Hepatocyte (in vitro differentiated cells): ENCODE measurements around the gene TMEM50A. TPM values are rescaled to one million over a fixed set of nuclear protein-coding genes. Genes with fewer than 3 reads are reported as not detected.
"Not testable (repeated sequence)": the region's sequence is repeated elsewhere in the genome, so short reads cannot be mapped to it uniquely, and the experiment has no call there.

ENCODE experiments used
- DNase-seq: peaks from one replicate; pipeline ENCODE4 v3.0.0-alpha.2; 2016; ENCODE audit warnings: low spot score
- H2AFZ ChIP-seq: fragments of 200-600 bp; sonication (generic); 2 replicates; pipeline ENCODE4 v1.6.0; 2016; ENCODE audit warnings: antibody characterized with exemption, mild to moderate bottlenecking
- H3K27ac ChIP-seq: fragments of 200-600 bp; sonication (generic); 2 replicates; pipeline ENCODE4 v1.5.1; 2016; ENCODE audit warnings: mild to moderate bottlenecking
- H3K27me3 ChIP-seq: fragments of 200-600 bp; sonication (generic); 2 replicates; pipeline ENCODE4 v1.6.1; 2016
- H3K36me3 ChIP-seq: fragments of 200-600 bp; sonication (generic); replicated peaks from 2 replicates; pipeline ENCODE4 v1.5.1; 2016; ENCODE audit warnings: low read depth; ENCODE audit not compliant: insufficient read depth
- H3K4me1 ChIP-seq: fragments of 200-600 bp; sonication (generic); 2 replicates; pipeline ENCODE4 v1.5.1; 2016; ENCODE audit warnings: mild to moderate bottlenecking, moderate library complexity; ENCODE audit not compliant: insufficient read depth
- H3K4me2 ChIP-seq: fragments of 200-600 bp; sonication (generic); 2 replicates; pipeline ENCODE4 v1.6.0; 2016
- H3K4me3 ChIP-seq: fragments of 200-600 bp; sonication (generic); 2 replicates; pipeline ENCODE4 v1.5.1; 2016; ENCODE audit warnings: mild to moderate bottlenecking
- H3K79me2 ChIP-seq: fragments of 200-600 bp; sonication (generic); 2 replicates; pipeline ENCODE4 v1.6.0; 2017; ENCODE audit warnings: mild to moderate bottlenecking
- H3K9me2 ChIP-seq: fragments of 200-600 bp; sonication (generic); replicated peaks from 2 replicates; pipeline ENCODE4 v1.6.0; 2017; ENCODE audit warnings: mild to moderate bottlenecking; ENCODE audit not compliant: insufficient read depth
- H3K9me3 ChIP-seq: fragments of 200-600 bp; sonication (generic); 2 replicates; pipeline ENCODE4 v1.5.1; 2016; ENCODE audit warnings: low read depth, mild to moderate bottlenecking
- H4K20me1 ChIP-seq: fragments of 200-600 bp; sonication (generic); 2 replicates; pipeline ENCODE4 v1.6.0; 2016; ENCODE audit warnings: mild to moderate bottlenecking; ENCODE audit not compliant: insufficient read depth, poor library complexity, severe bottlenecking
- EZH2 ChIP-seq: fragments of 200-600 bp; sonication (generic); IDR thresholded peaks from 2 replicates; pipeline ENCODE4 v1.6.1; 2016; ENCODE audit warnings: antibody characterized with exemption, mild to moderate bottlenecking, borderline replicate concordance
- EZH2phosphoT487 ChIP-seq: fragments of 200-600 bp; sonication (generic); IDR thresholded peaks from one replicate; pipeline ENCODE4 v1.6.1; 2018; ENCODE audit warnings: antibody characterized with exemption, mild to moderate bottlenecking, low read depth, moderate library complexity; ENCODE audit not compliant: unreplicated experiment, severe bottlenecking
- WGBS: methylation state at CpG from one replicate; pipeline ENCODE4 v1.1.6; 2016; ENCODE audit warnings: low lambda C conversion rate; ENCODE audit errors: missing lambda C conversion rate; 5-methylcytosine and 5-hydroxymethylcytosine counted together
- polyA plus RNA-seq: library from polyadenylated mRNA; unstranded; fragments of >200 nt; fragmentation: Nextera tagmentation; extraction: Ambion mirVana; gene quantifications from 2 replicates; pipeline ENCODE4 v1.2.1, GENCODE V29; 2016
- total RNA-seq: library from RNA; depleted of rRNA; stranded (reverse); fragments of >200 nt; gene quantifications from 2 replicates; pipeline ENCODE4 v1.2.3, GENCODE V29; 2014
- TF ChIP-seq, protein P1 (sequence below): fragments of 200-600 bp; sonication (generic); IDR thresholded peaks from 2 replicates; pipeline ENCODE4 v1.5.1; 2016; ENCODE audit warnings: antibody characterized with exemption, mild to moderate bottlenecking; ENCODE audit not compliant: poor library complexity

Gene TMEM50A
- total and polyA plus RNA-seq, 2 experiments from 2014 or later: 98.2 to 151 TPM

DNA sequence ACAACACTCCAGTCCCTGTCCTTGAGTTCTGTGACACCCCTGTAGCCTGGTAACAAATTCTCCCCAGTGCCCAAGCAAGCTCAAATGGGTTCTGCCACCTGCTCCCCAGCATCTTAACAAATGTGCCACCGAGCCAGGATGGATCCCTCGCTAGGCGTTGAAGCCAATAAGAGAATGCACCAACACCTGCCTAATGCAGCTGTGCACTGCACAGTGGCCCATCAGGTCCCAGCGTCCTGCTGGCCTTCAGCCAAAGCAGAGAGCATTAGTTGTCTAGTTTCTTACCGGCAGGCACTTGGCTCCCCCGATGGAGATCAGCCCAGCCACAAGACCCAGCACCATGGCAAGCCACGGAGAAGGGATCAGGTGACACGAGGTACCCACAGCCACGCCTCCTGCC is 50.6 kb downstream of the TMEM50A start:
- H2AFZ ChIP-seq, H3K4me2 ChIP-seq, H4K20me1 ChIP-seq, H3K79me2 ChIP-seq, H3K36me3 ChIP-seq, H3K9me2 ChIP-seq, H3K27ac ChIP-seq, DNase-seq, H3K27me3 ChIP-seq, H3K4me1 ChIP-seq, H3K9me3 ChIP-seq, H3K4me3 ChIP-seq: not testable (repeated sequence)
- 77% methylated on average over 9 of the region's 9 CpGs for WGBS

DNA sequence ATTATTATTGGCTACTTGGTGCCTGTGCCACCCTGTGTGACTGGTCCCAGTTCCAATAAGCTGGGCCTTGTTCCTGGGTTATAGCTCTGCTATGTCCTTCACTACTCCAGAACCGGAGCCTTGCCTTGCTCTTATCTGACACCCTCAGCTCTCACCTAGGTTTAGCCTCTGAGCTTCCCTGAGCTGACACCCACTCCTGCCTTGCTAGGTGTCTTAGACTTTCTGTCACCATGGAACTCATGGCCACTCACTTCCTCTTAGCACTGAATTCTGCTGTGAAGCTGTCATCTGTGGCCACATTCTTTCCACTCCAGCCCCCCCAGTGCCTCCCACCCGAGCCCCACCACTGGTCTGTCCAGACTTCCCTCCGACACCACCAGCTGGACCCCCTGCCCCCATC is 51.6 kb downstream of the TMEM50A start:
- not testable (repeated sequence) for H3K4me1 ChIP-seq, H3K9me3 ChIP-seq, H3K27ac ChIP-seq, H3K36me3 ChIP-seq, DNase-seq, H3K4me3 ChIP-seq, H3K27me3 ChIP-seq, H4K20me1 ChIP-seq, H3K79me2 ChIP-seq, H3K4me2 ChIP-seq, H3K9me2 ChIP-seq, H2AFZ ChIP-seq
- WGBS: 72% methylated on average over 3 of the region's 3 CpGs

DNA sequence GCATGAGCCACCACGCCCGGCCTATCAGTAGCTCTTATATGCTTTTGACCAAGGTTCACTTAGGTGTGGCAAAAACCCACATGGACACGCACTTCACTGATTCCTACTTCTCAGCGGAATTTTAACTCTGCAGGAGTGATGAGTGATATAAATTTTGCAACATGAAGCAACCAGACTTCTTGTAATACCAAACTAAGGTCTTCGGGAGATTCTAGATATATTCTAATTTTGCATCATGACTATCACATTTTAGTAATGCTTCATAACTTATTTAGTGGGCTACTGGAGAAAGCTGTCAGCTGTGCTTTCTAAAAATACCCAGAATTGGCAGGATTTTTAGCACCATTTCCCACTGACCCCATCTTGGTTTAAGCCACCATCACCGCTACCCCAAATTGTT is 54.7 kb downstream of the TMEM50A start:
- TF ChIP-seq, protein P1, sequence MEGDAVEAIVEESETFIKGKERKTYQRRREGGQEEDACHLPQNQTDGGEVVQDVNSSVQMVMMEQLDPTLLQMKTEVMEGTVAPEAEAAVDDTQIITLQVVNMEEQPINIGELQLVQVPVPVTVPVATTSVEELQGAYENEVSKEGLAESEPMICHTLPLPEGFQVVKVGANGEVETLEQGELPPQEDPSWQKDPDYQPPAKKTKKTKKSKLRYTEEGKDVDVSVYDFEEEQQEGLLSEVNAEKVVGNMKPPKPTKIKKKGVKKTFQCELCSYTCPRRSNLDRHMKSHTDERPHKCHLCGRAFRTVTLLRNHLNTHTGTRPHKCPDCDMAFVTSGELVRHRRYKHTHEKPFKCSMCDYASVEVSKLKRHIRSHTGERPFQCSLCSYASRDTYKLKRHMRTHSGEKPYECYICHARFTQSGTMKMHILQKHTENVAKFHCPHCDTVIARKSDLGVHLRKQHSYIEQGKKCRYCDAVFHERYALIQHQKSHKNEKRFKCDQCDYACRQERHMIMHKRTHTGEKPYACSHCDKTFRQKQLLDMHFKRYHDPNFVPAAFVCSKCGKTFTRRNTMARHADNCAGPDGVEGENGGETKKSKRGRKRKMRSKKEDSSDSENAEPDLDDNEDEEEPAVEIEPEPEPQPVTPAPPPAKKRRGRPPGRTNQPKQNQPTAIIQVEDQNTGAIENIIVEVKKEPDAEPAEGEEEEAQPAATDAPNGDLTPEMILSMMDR: no peak
- TF ChIP-seq EZH2phosphoT487 (no peak), EZH2 (no peak)
- no peaks in the 10 kb centered on the region for H4K20me1 ChIP-seq
- WGBS: 88% methylated on average over 6 of the region's 6 CpGs
- no peak for DNase-seq
- H3K36me3 ChIP-seq: no peaks in the 10 kb centered on the region
- H3K4me1 ChIP-seq: no peaks in the 10 kb centered on the region
- no peaks in the 10 kb centered on the region for H3K9me2 ChIP-seq
- H3K27ac ChIP-seq: no peak overlapping the region
- H3K4me3 ChIP-seq: no peak overlapping the region
- no peaks in the 10 kb centered on the region for H3K79me2 ChIP-seq
- H3K4me2 ChIP-seq: no peak overlapping the region
- H3K9me3 ChIP-seq: no peaks in the 10 kb centered on the region
- H2AFZ ChIP-seq: no peak overlapping the region
- no peaks in the 10 kb centered on the region for H3K27me3 ChIP-seq

DNA sequence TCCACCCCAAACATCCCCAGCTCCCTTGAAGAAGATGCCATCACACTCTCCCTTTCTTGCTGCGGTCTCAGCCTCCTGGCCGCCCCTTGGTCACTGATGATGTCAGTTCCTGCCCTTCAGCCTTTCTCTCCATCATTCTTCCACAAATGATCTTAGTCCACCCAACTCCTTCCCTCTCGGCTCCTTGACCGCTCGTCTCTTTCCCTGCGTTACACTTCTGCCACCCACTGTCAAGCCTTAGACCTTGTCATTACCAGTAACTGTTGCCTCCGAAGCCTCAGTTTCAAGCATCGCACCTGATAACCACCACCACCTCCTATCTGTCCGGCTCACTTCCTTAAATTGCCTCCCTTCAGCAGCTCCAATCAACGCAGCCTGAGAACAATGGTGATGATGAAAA is 59.4 kb downstream of the TMEM50A start:
- not testable (repeated sequence) for H3K79me2 ChIP-seq, H2AFZ ChIP-seq, H3K4me3 ChIP-seq, H4K20me1 ChIP-seq, H3K9me2 ChIP-seq, H3K4me1 ChIP-seq, H3K36me3 ChIP-seq, H3K27ac ChIP-seq, H3K4me2 ChIP-seq, H3K27me3 ChIP-seq, H3K9me3 ChIP-seq, DNase-seq
- WGBS: 92% methylated on average over 2 of the region's 10 CpGs

DNA sequence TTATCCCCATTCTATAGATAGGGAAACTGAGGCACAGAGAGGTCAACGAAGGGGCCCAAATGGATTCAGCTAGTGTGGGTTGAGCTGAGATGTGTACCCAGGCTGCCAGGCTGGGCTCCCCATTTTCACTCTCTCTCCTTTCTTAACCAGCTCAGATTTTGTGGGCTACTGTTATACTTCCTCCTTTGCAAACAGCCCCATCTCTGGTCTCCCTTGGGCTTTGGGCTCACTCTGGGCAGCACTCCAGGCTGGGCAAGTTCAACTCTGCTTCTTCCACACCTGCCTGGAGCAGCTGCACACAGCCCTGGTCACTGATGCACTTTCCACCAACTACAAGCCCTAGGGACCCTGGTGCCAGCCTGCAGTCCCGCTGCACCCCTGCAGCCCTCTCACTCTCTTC is 59.9 kb downstream of the TMEM50A start:
- not testable (repeated sequence) for H3K27me3 ChIP-seq, H3K4me2 ChIP-seq, H3K36me3 ChIP-seq, H4K20me1 ChIP-seq, DNase-seq, H3K9me2 ChIP-seq, H3K27ac ChIP-seq, H3K4me3 ChIP-seq, H3K79me2 ChIP-seq, H3K9me3 ChIP-seq, H2AFZ ChIP-seq, H3K4me1 ChIP-seq
- WGBS: no CpG with 5 or more reads among the region's 2 CpGs
